HL-60/S4 (cell line): ENCODE data around the gene RIPK3.
"Not testable (repeated sequence)": the region's sequence is repeated elsewhere in the genome, so short reads cannot be mapped to it uniquely, and the experiment has no call there.

Source experiments
- in situ Hi-C: fragments of 300-500 bp; cut with MboI; formaldehyde crosslinking; loops from 2 replicates; pipeline ENCODE4 v1.14.3; 2022; ENCODE audit warnings: low sequenced_read_pairs

Gene RIPK3

GRCh38 chr14:24369907-24370687 lies 30.3 kb upstream of the RIPK3 start:
- in situ Hi-C loops: no loop called here

GRCh38 chr14:24369463-24369862 lies 29.7 kb upstream of the RIPK3 start:
- in situ Hi-C loops: no loop called here

GRCh38 chr14:24368562-24369252 lies 28.9 kb upstream of the RIPK3 start:
- in situ Hi-C loops: no loop called here

GRCh38 chr14:24368212-24368561 lies 28.4 kb upstream of the RIPK3 start:
- in situ Hi-C loops: no loop called here

- in situ Hi-C loops: no loop called here
Observed at GRCh38 chr14:24367514-24368211, 27.9 kb upstream of the RIPK3 start, which contains the start of gene NFATC4. Gene NFATC4, plus strand, starts transcription at chr14:24368184. Its CDS starts 157 bp downstream, at chr14:24368341.

GRCh38 chr14:24366721-24367513 lies 27.1 kb upstream of the RIPK3 start:
- in situ Hi-C loops: no loop called here

GRCh38 chr14:24366413-24366720 lies 26.6 kb upstream of the RIPK3 start:
- in situ Hi-C loops: no loop called here

GRCh38 chr14:24365600-24366412 lies 26.0 kb upstream of the RIPK3 start:
- in situ Hi-C loops: no loop called here

- in situ Hi-C loops: no loop called here
Observed at GRCh38 chr14:24364841-24365240, 25.1 kb upstream of the RIPK3 start.

GRCh38 chr14:24363401-24363800 lies 23.6 kb upstream of the RIPK3 start:
- in situ Hi-C loops: no loop called here

GRCh38 chr14:24362241-24362960 lies 22.6 kb upstream of the RIPK3 start:
- in situ Hi-C loops: no loop called here

- in situ Hi-C loops: no loop called here
Observed at GRCh38 chr14:24361326-24361725, 21.5 kb upstream of the RIPK3 start.

GRCh38 chr14:24360281-24360680 lies 20.5 kb upstream of the RIPK3 start:
- in situ Hi-C loops: no loop called here

GRCh38 chr14:24356208-24356607 lies 16.4 kb upstream of the RIPK3 start:
- in situ Hi-C loops: no loop called here

GRCh38 chr14:24355009-24355408 lies 15.2 kb upstream of the RIPK3 start:
- in situ Hi-C loops: no loop called here

GRCh38 chr14:24354482-24354825 lies 14.7 kb upstream of the RIPK3 start:
- in situ Hi-C loops: not testable (repeated sequence)

- in situ Hi-C loops: no loop called here
Observed at GRCh38 chr14:24353559-24354481, 14.0 kb upstream of the RIPK3 start.

- in situ Hi-C loops: no loop called here
Observed at GRCh38 chr14:24351517-24351916, 11.7 kb upstream of the RIPK3 start.

- in situ Hi-C loops: no loop called here
Observed at GRCh38 chr14:24349742-24350141, 10.0 kb upstream of the RIPK3 start.
